ENCODE results near the gene TEX29. TPM values are rescaled to one million over a fixed set of nuclear protein-coding genes. Genes with fewer than 3 reads are reported as not detected.

The TEX29 gene
- total RNA-seq, 1 experiment from 2014 or later = 0.68 TPM

GRCh38 chr13:111337206-111337605 is 16.8 kb downstream of the TEX29 start:
- no peak overlapping the region for H3K27ac Mint-ChIP-seq
- ATAC-seq (no peak), DNase-seq (ENCODE audit: low spot score) (no peak)
- CTCF ChIA-PET = no interaction called here
- H3K4me3 Mint-ChIP-seq = no peak overlapping the region
- H3K27me3 Mint-ChIP-seq (ENCODE audit: low read depth) = no peaks in the 10 kb centered on the region
- no peaks in the 10 kb centered on the region for H3K4me1 Mint-ChIP-seq
- H3K36me3 Mint-ChIP-seq = no peaks in the 10 kb centered on the region
- TF ChIP-seq ZNF263 (CRISPR knock-in tag; IDR thresholded peaks at IDR 0.05; ENCODE audit: low read depth) (no peak), ZBTB21 (CRISPR knock-in tag; IDR thresholded peaks at IDR 0.05; ENCODE audit: borderline replicate concordance) (no peak), CREB1 (CRISPR knock-in tag; IDR thresholded peaks at IDR 0.05) (no peak), GRHL2 (CRISPR knock-in tag; IDR thresholded peaks at IDR 0.05; ENCODE audit: insufficient replicate concordance, severe bottlenecking) (no peak), ZNF671 (CRISPR knock-in tag; IDR thresholded peaks at IDR 0.05) (no peak), ESRRA (CRISPR knock-in tag; IDR thresholded peaks at IDR 0.05; ENCODE audit: borderline replicate concordance) (no peak), MLX (CRISPR knock-in tag; IDR thresholded peaks at IDR 0.05) (no peak), FOXP1 (CRISPR knock-in tag; IDR thresholded peaks at IDR 0.05; ENCODE audit: borderline replicate concordance) (no peak)
- POLR2A ChIA-PET = no interaction called here
- peaks cover 7% of the 10 kb centered on the region for H3K9me3 Mint-ChIP-seq

GRCh38 chr13:111337741-111338140 is 17.3 kb downstream of the TEX29 start:
- no peaks in the 10 kb centered on the region for H3K27me3 Mint-ChIP-seq (ENCODE audit: low read depth)
- H3K36me3 Mint-ChIP-seq = no peaks in the 10 kb centered on the region
- H3K4me3 Mint-ChIP-seq = no peak overlapping the region
- H3K9me3 Mint-ChIP-seq = peaks cover 7% of the 10 kb centered on the region
- CTCF ChIA-PET = interaction anchor here (0.6 kb wide), 1 partner anchor 38 kb away, joined by 3 read pairs; no protein-coding TSS in a partner anchor
- POLR2A ChIA-PET = no interaction called here
- no peak for ATAC-seq
- no peak for DNase-seq (ENCODE audit: low spot score)
- no peak overlapping the region for H3K27ac Mint-ChIP-seq
- no peaks in the 10 kb centered on the region for H3K4me1 Mint-ChIP-seq
- no peak for TF ChIP-seq CREB1 (CRISPR knock-in tag; IDR thresholded peaks at IDR 0.05)
- TF ChIP-seq ERG (CRISPR knock-in tag; IDR thresholded peaks at IDR 0.05) = no peak
- no peak for TF ChIP-seq IRF2 (CRISPR knock-in tag; IDR thresholded peaks at IDR 0.05; ENCODE audit: borderline replicate concordance, low read depth)
- TF ChIP-seq NFYB (CRISPR knock-in tag; conservative IDR thresholded peaks at IDR 0.05; ENCODE audit: low read depth) = no peak
- TF ChIP-seq ZNF219 (CRISPR knock-in tag; IDR thresholded peaks at IDR 0.05; ENCODE audit: borderline replicate concordance) = no peak
- no peak for TF ChIP-seq ATF2 (CRISPR knock-in tag; IDR thresholded peaks at IDR 0.05; ENCODE audit: borderline replicate concordance, low read depth)
- TF ChIP-seq NR2C2 (CRISPR knock-in tag; IDR thresholded peaks at IDR 0.05) = no peak
- TF ChIP-seq ZBTB43 (CRISPR knock-in tag; IDR thresholded peaks at IDR 0.05) = no peak

GRCh38 chr13:111338841-111339240 is 18.4 kb downstream of the TEX29 start:
- no peak overlapping the region for H3K4me3 Mint-ChIP-seq
- H3K36me3 Mint-ChIP-seq = no peaks in the 10 kb centered on the region
- H3K9me3 Mint-ChIP-seq = peaks cover 7% of the 10 kb centered on the region
- ChIA-PET POLR2A (no interaction called here), CTCF (no interaction called here)
- no peak for DNase-seq (ENCODE audit: low spot score)
- H3K27ac Mint-ChIP-seq = no peak overlapping the region
- H3K4me1 Mint-ChIP-seq = no peaks in the 10 kb centered on the region; the same call in 1 of the 2 replicates
- no peaks in the 10 kb centered on the region for H3K27me3 Mint-ChIP-seq (ENCODE audit: low read depth)
- no peak for ATAC-seq
- TF ChIP-seq ZNF317 (CRISPR knock-in tag; IDR thresholded peaks at IDR 0.05; ENCODE audit: borderline replicate concordance, low read depth) (no peak), ZNF263 (CRISPR knock-in tag; IDR thresholded peaks at IDR 0.05; ENCODE audit: low read depth) (no peak), SMAD3 (CRISPR knock-in tag; IDR thresholded peaks at IDR 0.05; ENCODE audit: borderline replicate concordance) (no peak), JUN (CRISPR knock-in tag; IDR thresholded peaks at IDR 0.05) (no peak), ZNF138 (CRISPR knock-in tag; conservative IDR thresholded peaks at IDR 0.05) (no peak), PREB (CRISPR knock-in tag; IDR thresholded peaks at IDR 0.05; ENCODE audit: borderline replicate concordance) (no peak), USF1 (CRISPR knock-in tag; IDR thresholded peaks at IDR 0.05) (no peak), ZNF121 (CRISPR knock-in tag; IDR thresholded peaks at IDR 0.05) (no peak), E2F1 (CRISPR knock-in tag; IDR thresholded peaks at IDR 0.05) (no peak), MYBL2 (CRISPR knock-in tag; IDR thresholded peaks at IDR 0.05) (no peak), TCF7 (CRISPR knock-in tag; IDR thresholded peaks at IDR 0.05; ENCODE audit: low read depth) (no peak), SP1 (CRISPR knock-in tag; conservative IDR thresholded peaks at IDR 0.05) (no peak), JAZF1 (CRISPR knock-in tag; IDR thresholded peaks at IDR 0.05) (no peak)
